Measurements from ENCODE around the gene COPS7A.

The COPS7A gene

GRCh38 chr12:6691473-6691872 lies 32.4 kb upstream of the COPS7A start:
- TF ChIP-seq CTCF (conservative IDR thresholded peaks at IDR 0.05) (no peak), ZFX (IDR thresholded peaks at IDR 0.05) (no peak)
- no peak overlapping the region for H3K27ac ChIP-seq

GRCh38 chr12:6692888-6693287 lies 31.0 kb upstream of the COPS7A start:
- H3K27ac ChIP-seq, result no peak overlapping the region
- TF ChIP-seq CTCF (conservative IDR thresholded peaks at IDR 0.05), result no peak
- TF ChIP-seq ZFX (IDR thresholded peaks at IDR 0.05), result no peak

GRCh38 chr12:6693832-6694355 lies 30.0 kb upstream of the COPS7A start:
- no peak overlapping the region for H3K27ac ChIP-seq

GRCh38 chr12:6694701-6695100 lies 29.1 kb upstream of the COPS7A start:
- H3K27ac ChIP-seq, result no peak overlapping the region
- no peak for TF ChIP-seq CTCF (conservative IDR thresholded peaks at IDR 0.05)
- TF ChIP-seq ZFX (IDR thresholded peaks at IDR 0.05), result no peak

More at GRCh38 chr12:6693832-6694355, 30.0 kb upstream of the COPS7A start:
- TF ChIP-seq ZFX (IDR thresholded peaks at IDR 0.05), result no peak
- TF ChIP-seq CTCF (conservative IDR thresholded peaks at IDR 0.05), result no peak

GRCh38 chr12:6695313-6696045 lies 28.4 kb upstream of the COPS7A start:
- no peak overlapping the region for H3K27ac ChIP-seq
- TF ChIP-seq CTCF (conservative IDR thresholded peaks at IDR 0.05), result no peak
- TF ChIP-seq ZFX (IDR thresholded peaks at IDR 0.05), result no peak

GRCh38 chr12:6696690-6697583 lies 26.9 kb upstream of the COPS7A start:
- TF ChIP-seq CTCF (conservative IDR thresholded peaks at IDR 0.05) (no peak), ZFX (IDR thresholded peaks at IDR 0.05) (no peak)
- H3K27ac ChIP-seq, result no peak overlapping the region

All from C4-2B (cell line).